DND-41 (cell line): ENCODE measurements around the gene STOX2.
A peak's percentile ranks its signal among the peaks of the same experiment; 100 is the strongest.

ENCODE experiments used
- ATAC-seq: fragments of 200-7000 bp; cut with Tn5 transposase; 3 replicates; pipeline ENCODE4 v1.9.1; 2021; ENCODE audit warnings: low read depth; ENCODE audit not compliant: insufficient read depth
- DNase-seq: peaks from one replicate; pipeline ENCODE4 v3.0.0-alpha.2; 2020
- H2AFZ ChIP-seq: 2 replicates; pipeline ENCODE4 v1.6.0; 2012; ENCODE audit warnings: low read depth, low read length
- H3K27ac ChIP-seq: 2 replicates; pipeline ENCODE4 v1.5.1; 2012; ENCODE audit warnings: low read length, inconsistent platforms
- H3K27me3 ChIP-seq: fragments of 200-600 bp; sonication (generic); 2 replicates; pipeline ENCODE4 v1.6.0; 2012; ENCODE audit warnings: low read length, mild to moderate bottlenecking, inconsistent platforms; ENCODE audit not compliant: insufficient read depth, poor library complexity
- H3K36me3 ChIP-seq: 2 replicates; pipeline ENCODE4 v1.5.1; 2012; ENCODE audit warnings: low read length, inconsistent platforms; ENCODE audit not compliant: insufficient read depth
- H3K4me1 ChIP-seq: 2 replicates; pipeline ENCODE4 v1.5.1; 2012; ENCODE audit warnings: mild to moderate bottlenecking, low read length; ENCODE audit not compliant: insufficient read depth
- H3K4me2 ChIP-seq: 2 replicates; pipeline ENCODE4 v1.6.0; 2012; ENCODE audit warnings: mild to moderate bottlenecking, moderate library complexity, low read length, inconsistent platforms; ENCODE audit not compliant: insufficient read depth
- H3K4me3 ChIP-seq, 2 experiments: fragments of 200-600 bp in 1 of 2; shearing (Covaris generic) in 1 of 2; 2 replicates each; pipeline ENCODE4 v1.5.1; 2012 to 2016; ENCODE audit warnings: inconsistent platforms in 2 of 2, low read length in 2 of 2, mild to moderate bottlenecking in 2 of 2, low read depth in 1 of 2, moderate library complexity in 1 of 2
- H3K79me2 ChIP-seq: 2 replicates; pipeline ENCODE4 v1.6.0; 2012; ENCODE audit warnings: low read length, inconsistent platforms; ENCODE audit not compliant: insufficient read depth
- H3K9ac ChIP-seq: 2 replicates; pipeline ENCODE4 v1.6.0; 2012; ENCODE audit warnings: low read depth, mild to moderate bottlenecking, inconsistent platforms, low read length, moderate library complexity
- H3K9me3 ChIP-seq: 2 replicates; pipeline ENCODE4 v1.5.1; 2012; ENCODE audit warnings: low read length, moderate library complexity, mild to moderate bottlenecking, inconsistent platforms; ENCODE audit not compliant: insufficient read depth, severe bottlenecking
- H4K20me1 ChIP-seq: 2 replicates; pipeline ENCODE4 v1.6.0; 2012; ENCODE audit warnings: low read length; ENCODE audit not compliant: insufficient read depth
- CTCF ChIP-seq: IDR thresholded peaks from 2 replicates; pipeline ENCODE4 v1.5.1; 2012; ENCODE audit warnings: borderline replicate concordance, low read length, moderate library complexity, mild to moderate bottlenecking; ENCODE audit not compliant: poor library complexity, severe bottlenecking; ENCODE audit errors: extremely low read depth
- EZH2 ChIP-seq: IDR thresholded peaks from 3 replicates; pipeline ENCODE4 v1.6.1; 2012; ENCODE audit warnings: borderline replicate concordance, low read depth, mild to moderate bottlenecking, moderate library complexity, low read length, inconsistent platforms; ENCODE audit not compliant: severe bottlenecking

The STOX2 gene

GRCh38 chr4:183961795-183962194 is 56.7 kb downstream of the STOX2 start:
- Histone ChIP-seq H3K4me3 (no peak overlapping the region), H3K9ac (no peak overlapping the region), H3K27ac (no peak overlapping the region), H2AFZ (no peak overlapping the region), H3K36me3 (no peaks in the 10 kb centered on the region), H3K9me3 (no peaks in the 10 kb centered on the region), H3K79me2 (no peaks in the 10 kb centered on the region), H4K20me1 (no peaks in the 10 kb centered on the region), H3K4me1 (no peaks in the 10 kb centered on the region), H3K4me2 (no peak overlapping the region), H3K27me3 (no peaks in the 10 kb centered on the region)
- ATAC-seq (no peak), DNase-seq (no peak)
- TF ChIP-seq EZH2 (no peak), CTCF (no peak)

- H3K79me2 ChIP-seq, result no peaks in the 10 kb centered on the region
Observed at GRCh38 chr4:183962419-183962818, 57.3 kb downstream of the STOX2 start.

GRCh38 chr4:183966371-183966770 is 61.3 kb downstream of the STOX2 start:
- TF ChIP-seq CTCF (no peak), EZH2 (no peak)
- no peaks in the 10 kb centered on the region for H3K4me1 ChIP-seq
- H3K9ac ChIP-seq, result no peak overlapping the region
- H3K79me2 ChIP-seq, result no peaks in the 10 kb centered on the region
- peak; percentile 49; the same call in 2 of the 3 replicates for ATAC-seq
- no peaks in the 10 kb centered on the region for H4K20me1 ChIP-seq
- H3K27ac ChIP-seq, result no peak overlapping the region
- H3K27me3 ChIP-seq, result no peaks in the 10 kb centered on the region
- H3K4me2 ChIP-seq, result no peak overlapping the region
- no peaks in the 10 kb centered on the region for H3K36me3 ChIP-seq
- H2AFZ ChIP-seq, result no peak overlapping the region
- no peak overlapping the region for H3K4me3 ChIP-seq
- peak; percentile 11 for DNase-seq
- no peaks in the 10 kb centered on the region for H3K9me3 ChIP-seq

More at GRCh38 chr4:183962419-183962818, 57.3 kb downstream of the STOX2 start:
- no peak overlapping the region for H3K4me2 ChIP-seq
- no peak for ATAC-seq
- no peak overlapping the region for H3K9ac ChIP-seq
- H2AFZ ChIP-seq, result no peak overlapping the region
- no peak for DNase-seq
- H4K20me1 ChIP-seq, result no peaks in the 10 kb centered on the region
- no peaks in the 10 kb centered on the region for H3K9me3 ChIP-seq
- H3K4me3 ChIP-seq, result no peak overlapping the region
- no peak for TF ChIP-seq CTCF
- no peak for TF ChIP-seq EZH2
- H3K36me3 ChIP-seq, result no peaks in the 10 kb centered on the region
- H3K27me3 ChIP-seq, result no peaks in the 10 kb centered on the region
- H3K4me1 ChIP-seq, result no peaks in the 10 kb centered on the region
- no peak overlapping the region for H3K27ac ChIP-seq

GRCh38 chr4:183967266-183967665 is 62.2 kb downstream of the STOX2 start:
- Histone ChIP-seq H3K36me3 (no peaks in the 10 kb centered on the region), H3K9me3 (no peaks in the 10 kb centered on the region), H3K27me3 (no peaks in the 10 kb centered on the region), H3K27ac (no peak overlapping the region), H4K20me1 (no peaks in the 10 kb centered on the region), H2AFZ (no peak overlapping the region), H3K4me3 (no peak overlapping the region), H3K79me2 (no peaks in the 10 kb centered on the region), H3K9ac (no peak overlapping the region), H3K4me2 (no peak overlapping the region), H3K4me1 (no peaks in the 10 kb centered on the region)
- DNase-seq (no peak), ATAC-seq (no peak)
- TF ChIP-seq EZH2, result no peak
- no peak for TF ChIP-seq CTCF
